Measurements from ENCODE around the gene TMEM176B. TPM values are rescaled to one million over a fixed set of nuclear protein-coding genes. Genes with fewer than 3 reads are reported as not detected.

Gene TMEM176B
- total and polyA plus RNA-seq, 7 donors, result 47.4 to 246 (median 52.3) TPM

DNA sequence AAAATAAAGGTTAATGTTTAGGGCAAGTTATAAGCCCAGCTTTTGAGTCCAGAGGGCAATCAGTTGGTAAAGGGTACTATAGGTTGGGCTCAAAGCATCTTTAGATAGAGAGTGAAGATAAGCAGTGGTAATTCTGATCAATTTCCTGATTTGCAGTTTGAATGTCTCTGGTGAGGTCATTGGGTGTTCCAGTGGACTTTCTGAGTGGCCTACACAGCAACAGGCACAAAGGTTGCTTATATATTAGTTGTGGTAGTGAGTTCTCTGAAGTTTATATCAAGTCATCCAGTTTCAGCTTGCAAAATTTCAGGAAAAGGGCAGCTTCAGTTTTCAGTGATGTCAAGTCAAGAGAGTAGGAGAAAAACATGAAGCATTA, 33.8 kb downstream of the TMEM176B start:
- Histone ChIP-seq H3K4me3 (no peak overlapping the region), H3K27ac (no peak overlapping the region), H3K4me1 (no peaks in the 10 kb centered on the region), H3K36me3 (no peaks in the 10 kb centered on the region), H3K9me3 (no peaks in the 10 kb centered on the region), H3K27me3 (no peaks in the 10 kb centered on the region)
- TF ChIP-seq POLR2A (IDR thresholded peaks at IDR 0.05) (no peak), POLR2AphosphoS5 (IDR thresholded peaks at IDR 0.05) (no peak), EP300 (IDR thresholded peaks at IDR 0.05) (no peak)
- TF ChIP-seq, protein P1, sequence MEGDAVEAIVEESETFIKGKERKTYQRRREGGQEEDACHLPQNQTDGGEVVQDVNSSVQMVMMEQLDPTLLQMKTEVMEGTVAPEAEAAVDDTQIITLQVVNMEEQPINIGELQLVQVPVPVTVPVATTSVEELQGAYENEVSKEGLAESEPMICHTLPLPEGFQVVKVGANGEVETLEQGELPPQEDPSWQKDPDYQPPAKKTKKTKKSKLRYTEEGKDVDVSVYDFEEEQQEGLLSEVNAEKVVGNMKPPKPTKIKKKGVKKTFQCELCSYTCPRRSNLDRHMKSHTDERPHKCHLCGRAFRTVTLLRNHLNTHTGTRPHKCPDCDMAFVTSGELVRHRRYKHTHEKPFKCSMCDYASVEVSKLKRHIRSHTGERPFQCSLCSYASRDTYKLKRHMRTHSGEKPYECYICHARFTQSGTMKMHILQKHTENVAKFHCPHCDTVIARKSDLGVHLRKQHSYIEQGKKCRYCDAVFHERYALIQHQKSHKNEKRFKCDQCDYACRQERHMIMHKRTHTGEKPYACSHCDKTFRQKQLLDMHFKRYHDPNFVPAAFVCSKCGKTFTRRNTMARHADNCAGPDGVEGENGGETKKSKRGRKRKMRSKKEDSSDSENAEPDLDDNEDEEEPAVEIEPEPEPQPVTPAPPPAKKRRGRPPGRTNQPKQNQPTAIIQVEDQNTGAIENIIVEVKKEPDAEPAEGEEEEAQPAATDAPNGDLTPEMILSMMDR (IDR thresholded peaks at IDR 0.05), result no peak
- no peak for DNase-seq
- intact Hi-C loops (cut with DNase I), result no loop called here

DNA sequence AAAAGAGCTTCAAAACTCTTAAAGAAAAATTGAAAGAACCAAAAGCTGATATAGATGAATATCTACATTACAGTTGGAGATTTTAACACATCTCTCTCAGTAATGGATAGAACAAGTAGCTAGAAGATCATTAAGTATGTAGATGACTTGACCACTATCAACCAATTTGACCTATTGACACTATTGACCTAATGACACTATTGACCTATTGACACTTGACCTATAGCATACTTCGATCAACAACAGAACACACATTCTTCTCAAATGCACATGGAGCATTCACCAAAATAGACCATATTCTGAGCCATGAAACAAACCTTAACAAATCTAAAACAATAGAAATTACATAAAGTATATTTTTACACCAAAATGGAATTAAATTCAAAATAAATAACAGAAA, 40.7 kb downstream of the TMEM176B start:
- no peaks in the 10 kb centered on the region for H3K27me3 ChIP-seq
- intact Hi-C loops (cut with DNase I), result no loop called here
- H3K9me3 ChIP-seq, result no peaks in the 10 kb centered on the region
- DNase-seq, result no peak
- TF ChIP-seq POLR2AphosphoS5 (IDR thresholded peaks at IDR 0.05), result no peak
- no peak for TF ChIP-seq EP300 (IDR thresholded peaks at IDR 0.05)
- TF ChIP-seq, protein P1 (IDR thresholded peaks at IDR 0.05), result no peak
- TF ChIP-seq POLR2A (IDR thresholded peaks at IDR 0.05), result no peak
- no peak overlapping the region for H3K4me3 ChIP-seq
- no peaks in the 10 kb centered on the region for H3K36me3 ChIP-seq
- 82 to 88% methylated on average over 1 of the region's 1 CpG for whole genome bisulfite sequencing, 2 donors
- no peak overlapping the region for H3K27ac ChIP-seq
- no peaks in the 10 kb centered on the region for H3K4me1 ChIP-seq

DNA sequence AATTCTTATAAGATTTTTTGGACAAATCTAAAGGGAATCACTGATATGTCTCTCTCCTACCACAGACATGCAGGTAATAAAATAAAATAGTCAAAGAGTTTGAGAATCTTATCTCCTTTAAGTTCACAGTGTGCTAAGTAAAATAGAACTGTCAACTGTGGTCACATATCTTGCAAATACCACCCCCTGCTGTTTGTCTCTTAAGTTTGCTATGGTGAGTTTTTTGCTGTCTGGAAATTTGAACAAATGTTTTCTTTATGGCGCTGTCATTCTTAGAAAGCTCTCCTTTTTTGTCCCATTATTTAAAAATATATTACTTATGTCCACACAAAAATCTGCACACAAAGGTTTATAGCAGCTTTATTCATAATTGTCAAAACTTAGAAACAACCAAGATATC, 43.3 kb downstream of the TMEM176B start:
- Histone ChIP-seq H3K4me1 (peaks cover 0 to 3% (median 1%) of the 10 kb centered on the region in 4 donors), H3K4me3 (no peak overlapping the region), H3K36me3 (no peaks in the 10 kb centered on the region), H3K27me3 (no peaks in the 10 kb centered on the region), H3K9me3 (no peaks in the 10 kb centered on the region), H3K27ac (peak overlapping the region in 1 of 4 donors; percentile 40)
- intact Hi-C loops (cut with DNase I), result no loop called here
- DNase-seq, result no peak
- 10 to 45% methylated on average over 1 of the region's 1 CpG for WGBS, 2 donors
- no peak for TF ChIP-seq POLR2AphosphoS5 (IDR thresholded peaks at IDR 0.05)
- TF ChIP-seq, protein P1 (IDR thresholded peaks at IDR 0.05), result peak in 3 of 4 experiments; percentile 8 to 36 (median 25)

DNA sequence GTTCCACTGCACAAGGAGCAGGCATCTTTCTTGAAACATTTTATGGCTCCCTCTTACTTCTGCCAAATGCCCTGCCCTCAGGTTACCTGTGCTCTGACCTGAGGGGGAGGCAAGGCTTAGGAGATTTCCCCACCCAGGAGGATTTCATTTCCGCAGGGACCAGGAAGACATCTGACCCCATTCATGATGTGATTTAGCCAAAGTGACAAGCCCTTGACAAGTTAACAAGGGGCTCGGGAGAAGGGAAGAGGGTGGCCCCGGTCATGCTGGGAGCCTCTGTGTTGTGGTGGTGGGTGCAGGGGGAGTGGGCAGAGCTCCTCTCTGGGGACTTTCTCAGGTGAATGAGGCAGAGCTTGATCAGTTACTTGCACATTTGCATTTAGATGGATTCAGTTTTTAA, 44.0 kb downstream of the TMEM176B start:
- intact Hi-C loops (cut with DNase I), result no loop called here
- DNase-seq, result no peak
- H3K9me3 ChIP-seq, result no peaks in the 10 kb centered on the region
- H3K27ac ChIP-seq, result peak overlapping the region in 1 of 4 donors; percentile 40
- H3K4me1 ChIP-seq, result peaks cover 0 to 10% (median 2%) of the 10 kb centered on the region in 4 donors
- H3K27me3 ChIP-seq, result no peaks in the 10 kb centered on the region
- TF ChIP-seq POLR2A (IDR thresholded peaks at IDR 0.05), result no peak
- TF ChIP-seq, protein P1 (IDR thresholded peaks at IDR 0.05), result no peak
- no peak for TF ChIP-seq POLR2AphosphoS5 (IDR thresholded peaks at IDR 0.05)
- no peak for TF ChIP-seq EP300 (IDR thresholded peaks at IDR 0.05)
- WGBS, 2 donors, result 71 to 88% methylated on average over 3 of the region's 3 CpGs
- no peak overlapping the region for H3K4me3 ChIP-seq
- H3K36me3 ChIP-seq, result no peaks in the 10 kb centered on the region

DNA sequence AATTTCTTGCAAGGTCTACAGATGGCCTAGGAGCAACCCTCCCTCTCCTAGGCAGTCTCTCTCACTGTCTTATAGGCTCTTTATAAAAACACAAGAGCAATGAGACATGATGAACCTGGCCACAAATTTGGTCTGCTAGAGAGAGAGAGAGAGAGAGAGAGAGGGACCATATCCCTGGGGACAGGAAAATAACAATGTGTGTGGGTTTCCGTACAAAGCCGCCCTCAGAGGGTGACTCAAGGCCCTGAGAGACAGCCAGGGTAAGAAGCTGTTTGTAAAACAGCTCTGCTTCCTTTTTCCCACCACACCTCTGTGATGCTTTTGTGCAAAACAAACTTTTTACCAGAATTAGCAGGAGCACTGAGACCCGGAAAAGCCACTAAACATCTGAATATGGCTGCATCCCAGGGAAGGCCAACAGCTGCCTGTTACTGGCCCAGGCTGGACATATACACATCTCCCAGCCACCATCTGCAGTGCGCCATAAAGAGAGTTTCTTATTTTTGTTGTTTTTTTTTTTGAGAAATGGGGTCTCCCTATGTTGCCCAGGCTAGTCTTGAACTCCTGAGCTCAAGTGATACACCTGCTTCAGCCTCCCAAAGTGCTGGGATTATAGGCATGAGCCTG, 44.6 kb downstream of the TMEM176B start:
- TF ChIP-seq POLR2A (IDR thresholded peaks at IDR 0.05) (no peak), EP300 (IDR thresholded peaks at IDR 0.05) (no peak), POLR2AphosphoS5 (IDR thresholded peaks at IDR 0.05) (no peak)
- TF ChIP-seq, protein P1 (IDR thresholded peaks at IDR 0.05), result no peak
- no peaks in the 10 kb centered on the region for H3K27me3 ChIP-seq
- no peak for DNase-seq
- peak overlapping the region in 1 of 4 donors; percentile 40 for H3K27ac ChIP-seq
- H3K4me1 ChIP-seq, result peaks cover 0 to 10% (median 2%) of the 10 kb centered on the region in 4 donors
- no peak overlapping the region for H3K4me3 ChIP-seq
- no peaks in the 10 kb centered on the region for H3K9me3 ChIP-seq
- intact Hi-C loops (cut with DNase I), result no loop called here
- WGBS, 2 donors, result 49 to 82% methylated on average over 4 of the region's 4 CpGs
- H3K36me3 ChIP-seq, result no peaks in the 10 kb centered on the region
